ENCODE measurements around the gene ZFYVE1.
"Not testable (repeated sequence)": the region's sequence is repeated elsewhere in the genome, so short reads cannot be mapped to it uniquely, and the experiment has no call there.

ZFYVE1 gene

GRCh38 chr14:73026845-73027542 lies at the start of gene ZFYVE1:
TSS of gene ZFYVE1 (minus strand) at chr14:73027106. CDS start at chr14:73024508, 2,598 bp downstream.
- DNase-seq (ENCODE audit: low read depth in 2 of 2): peak; percentile 80 to 83

DNA sequence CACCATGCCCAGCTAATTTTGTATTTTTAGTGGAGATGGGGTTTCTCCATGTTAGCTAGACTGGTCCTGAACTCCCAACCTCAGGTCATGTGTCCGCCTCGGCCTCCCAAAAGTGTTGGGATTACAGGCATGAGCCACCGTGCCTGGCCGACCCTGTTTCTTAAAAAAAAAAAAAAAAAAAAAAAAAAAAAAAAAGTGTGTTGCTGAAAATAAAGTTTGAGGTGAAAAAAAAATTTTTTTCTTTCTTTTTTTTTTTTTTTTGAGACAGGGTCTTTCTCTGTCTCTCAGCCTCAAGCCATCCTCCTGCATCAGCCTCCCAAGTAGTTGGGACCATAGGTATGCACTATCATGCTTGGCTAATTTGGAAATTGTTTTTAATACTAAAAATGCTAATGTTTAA lies 42.7 kb upstream of the ZFYVE1 start:
- no peak for DNase-seq (ENCODE audit: low read depth in 2 of 2)

- DNase-seq (ENCODE audit: low read depth in 2 of 2): no peak
These were observed 32.2 kb upstream of the ZFYVE1 start for GRCh38 chr14:73058922-73059673.

DNA sequence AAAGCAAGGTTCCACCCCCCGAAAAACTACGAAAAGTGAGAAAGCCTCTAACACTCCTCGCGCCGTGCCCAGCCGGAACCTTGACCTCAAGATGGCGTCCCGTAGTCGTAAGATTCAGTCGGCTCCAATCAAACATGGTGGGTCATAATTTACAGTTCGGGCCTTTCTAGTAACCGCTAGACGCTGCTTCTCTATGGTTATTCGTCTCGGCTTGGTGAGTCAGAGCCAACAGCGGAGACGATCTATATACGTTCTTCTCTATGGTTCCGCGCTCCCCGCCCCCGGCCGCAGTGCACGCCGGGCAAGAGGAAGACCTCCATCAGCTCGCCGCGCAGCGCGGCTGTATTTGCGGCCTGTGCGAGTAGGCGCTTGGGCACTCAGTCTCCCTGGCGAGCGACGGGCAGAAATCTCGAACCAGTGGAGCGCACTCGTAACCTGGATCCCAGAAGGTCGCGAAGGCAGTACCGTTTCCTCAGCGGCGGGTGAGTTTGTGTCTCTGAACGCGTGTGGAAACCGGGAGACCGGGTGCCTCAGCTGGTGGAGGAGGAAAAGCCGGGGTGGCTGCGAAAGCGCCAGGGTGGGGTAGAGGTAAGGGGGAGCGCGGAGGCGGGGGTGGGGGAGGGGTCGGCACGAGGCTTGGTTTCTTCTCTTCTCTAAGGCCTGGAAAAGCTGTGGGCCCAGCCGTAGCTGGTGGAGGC lies 31.5 kb upstream of the ZFYVE1 start, which contains the start of gene RBM25:
Gene RBM25 (plus strand): TSS at position 311 of the 698 bp plus-strand sequence. CDS start 13,108 bp downstream, outside the sequence.
- peak; percentile 87 to 90 for DNase-seq (ENCODE audit: low read depth in 2 of 2)

- no peak for DNase-seq (ENCODE audit: low read depth in 2 of 2)
These were observed 31.0 kb upstream of the ZFYVE1 start for GRCh38 chr14:73057944-73058223.

DNA sequence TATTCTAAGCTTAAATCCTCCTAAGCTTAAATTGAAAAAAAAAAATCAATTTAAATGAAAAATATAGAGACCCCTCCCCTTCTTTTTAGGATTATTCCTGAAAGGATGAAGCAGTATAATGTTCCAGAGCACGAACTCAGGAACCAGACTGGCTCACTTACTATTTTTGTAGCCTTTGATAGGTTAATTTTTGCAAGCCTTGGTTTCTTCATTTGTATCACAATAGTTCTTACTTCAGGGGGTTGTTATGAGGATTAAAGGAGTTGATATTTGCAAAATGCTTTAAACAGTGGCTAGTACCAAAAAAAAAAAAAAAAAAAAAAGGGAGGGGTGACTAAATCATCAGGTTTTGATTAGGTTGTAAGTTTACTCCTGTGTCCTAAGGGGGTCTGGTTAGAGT lies 28.3 kb upstream of the ZFYVE1 start:
- DNase-seq (ENCODE audit: low read depth in 2 of 2): no peak

GRCh38 chr14:73049428-73049827 lies 22.5 kb upstream of the ZFYVE1 start:
- DNase-seq (ENCODE audit: low read depth in 2 of 2): no peak

DNA sequence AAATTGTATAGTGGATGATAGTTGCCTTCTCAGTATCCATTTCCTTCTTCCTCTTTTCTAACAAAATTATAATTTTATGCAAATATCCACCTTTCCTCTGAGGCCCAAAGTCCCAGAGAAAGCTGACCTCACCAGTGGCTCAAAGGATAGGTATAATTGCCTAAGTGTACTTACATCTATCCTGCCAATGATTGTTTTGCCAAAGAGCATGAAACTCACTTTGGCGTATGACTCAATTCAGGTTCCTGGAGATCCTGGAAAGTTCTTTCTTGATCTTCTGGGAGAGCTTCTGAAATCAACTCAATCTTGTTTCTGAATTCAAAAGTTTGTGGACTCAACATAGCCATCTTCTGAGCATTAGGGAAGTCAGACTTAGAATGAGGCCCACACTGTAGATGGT lies 20.9 kb upstream of the ZFYVE1 start:
- no peak for DNase-seq (ENCODE audit: low read depth in 2 of 2)

GRCh38 chr14:73036706-73037450 lies 10.0 kb upstream of the ZFYVE1 start:
- DNase-seq (ENCODE audit: low read depth in 2 of 2): not testable (repeated sequence)

DNA sequence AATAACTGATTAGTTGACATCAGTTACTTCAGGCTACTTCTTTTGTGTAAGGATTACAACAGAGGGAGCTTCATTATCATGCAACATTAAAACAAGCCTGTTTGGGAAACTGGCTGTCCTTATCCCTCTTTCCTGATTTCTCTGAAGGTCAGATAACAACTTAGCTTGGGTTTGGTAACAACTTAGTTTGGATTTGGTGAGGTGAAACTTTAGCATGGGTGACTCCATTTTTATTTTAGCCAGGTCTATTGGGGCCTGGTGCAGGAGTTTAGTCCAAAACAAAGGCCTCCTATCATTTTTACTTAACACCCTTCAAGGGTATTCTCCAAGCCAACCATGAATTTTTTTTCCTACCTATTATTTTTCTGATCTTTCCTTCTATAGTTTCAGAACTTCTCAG lies 1.1 kb upstream of the ZFYVE1 start:
- no peak for DNase-seq (ENCODE audit: low read depth in 2 of 2)

DNA sequence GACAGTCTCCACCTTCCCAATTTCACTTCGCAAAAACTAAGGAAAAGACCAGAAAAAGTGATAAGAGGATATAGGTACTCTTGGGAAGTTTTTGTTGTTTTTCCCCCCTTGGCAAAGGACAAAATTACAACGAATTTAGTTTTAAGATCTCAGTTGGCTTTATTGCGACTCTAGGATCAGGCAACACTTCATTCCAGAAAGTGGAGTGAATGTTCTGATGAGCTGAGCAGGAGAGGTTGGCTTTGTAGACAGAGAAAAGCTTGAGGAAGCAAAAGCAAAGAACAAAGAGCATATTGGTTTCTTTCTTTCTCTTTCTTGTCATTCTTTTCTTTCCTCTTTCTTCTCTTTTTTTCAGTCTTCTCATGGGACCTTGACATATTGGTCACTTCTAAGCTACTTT lies 640 bp upstream of the ZFYVE1 start:
- DNase-seq (ENCODE audit: low read depth in 2 of 2): no peak

- no peak for DNase-seq (ENCODE audit: low read depth in 2 of 2)
These were observed 562 bp downstream of the ZFYVE1 start for GRCh38 chr14:73026243-73026844.

GRCh38 chr14:73025544-73025943 lies 1.4 kb downstream of the ZFYVE1 start:
- DNase-seq (ENCODE audit: low read depth in 2 of 2): no peak

GRCh38 chr14:73022051-73022450 lies 4.9 kb downstream of the ZFYVE1 start:
- DNase-seq (ENCODE audit: low read depth in 2 of 2): no peak

- DNase-seq (ENCODE audit: low read depth in 2 of 2): not testable (repeated sequence)
These were observed 10.9 kb downstream of the ZFYVE1 start for GRCh38 chr14:73016011-73016410.

GRCh38 chr14:73015552-73015951 lies 11.4 kb downstream of the ZFYVE1 start:
- DNase-seq (ENCODE audit: low read depth in 2 of 2): not testable (repeated sequence)

DNA sequence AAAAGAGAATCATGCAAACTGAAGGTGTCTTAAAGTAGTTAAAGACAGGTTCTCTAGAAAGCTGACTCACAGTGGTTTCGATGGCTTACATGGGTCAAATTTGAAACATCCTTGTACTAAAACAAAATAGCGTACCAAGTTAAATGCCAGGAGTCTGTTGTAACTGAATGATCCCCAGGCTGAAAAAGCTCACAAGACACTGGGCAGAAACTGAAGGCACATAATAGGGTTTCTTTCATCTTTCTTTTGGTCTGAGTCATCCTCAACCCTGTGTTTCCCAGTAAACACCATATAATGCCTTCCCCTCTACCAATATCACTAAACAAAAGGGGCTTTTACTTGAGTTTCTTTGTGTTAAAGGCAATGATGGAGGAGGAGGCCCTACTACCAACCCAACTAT lies 12.8 kb downstream of the ZFYVE1 start:
- no peak for DNase-seq (ENCODE audit: low read depth in 2 of 2)

GRCh38 chr14:73011189-73011588 lies 15.7 kb downstream of the ZFYVE1 start:
- DNase-seq (ENCODE audit: low read depth in 2 of 2): not testable (repeated sequence)

DNA sequence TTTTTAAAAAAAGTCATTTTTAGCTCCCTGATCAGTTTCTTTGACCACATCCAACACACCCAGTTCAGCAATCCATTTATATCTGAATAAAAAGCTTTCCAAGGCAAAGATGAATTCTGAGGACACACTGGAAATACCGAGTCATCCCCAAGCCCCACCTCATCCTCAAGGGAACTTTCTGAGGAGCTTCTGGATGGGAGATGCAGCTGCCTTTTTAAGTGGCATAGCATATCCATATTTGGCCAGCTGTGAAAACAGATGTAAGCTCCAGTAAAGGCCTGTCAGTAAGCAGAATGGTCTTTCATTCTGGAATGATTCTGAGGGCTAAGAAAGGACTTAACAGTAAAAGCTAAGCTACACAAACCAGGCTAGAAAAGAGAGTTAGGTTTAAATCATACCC lies 18.4 kb downstream of the ZFYVE1 start:
- no peak for DNase-seq (ENCODE audit: low read depth in 2 of 2)

DNA sequence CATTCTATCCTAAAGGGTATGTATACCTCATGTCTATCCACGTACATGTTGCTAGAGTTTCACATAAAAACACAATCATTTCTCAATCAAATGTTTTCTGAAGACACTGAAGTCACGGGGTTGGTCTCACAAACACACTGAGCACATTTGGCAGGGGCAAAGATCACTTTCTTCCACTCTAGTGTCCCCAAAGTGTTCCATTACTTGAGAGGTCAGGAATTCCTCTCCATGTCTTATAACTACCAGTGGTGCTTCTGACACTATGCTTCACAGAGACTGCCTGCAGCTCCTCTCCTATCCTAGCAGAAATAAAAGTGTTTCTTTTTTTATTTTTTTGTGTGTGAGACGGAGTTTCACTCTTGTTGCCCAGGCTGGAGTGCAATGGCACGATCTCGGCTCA lies 19.1 kb downstream of the ZFYVE1 start:
- no peak for DNase-seq (ENCODE audit: low read depth in 2 of 2)

GRCh38 chr14:73004641-73005040 lies 22.3 kb downstream of the ZFYVE1 start:
- not testable (repeated sequence) for DNase-seq (ENCODE audit: low read depth in 2 of 2)

GRCh38 chr14:73003681-73004080 lies 23.2 kb downstream of the ZFYVE1 start:
- no peak for DNase-seq (ENCODE audit: low read depth in 2 of 2)

Data from stimulated activated CD4-positive, alpha-beta T cell treated with anti-CD3 and anti-CD28 coated beads, Interleukin-1b, Interleukin-23, amount 100 ng/mL, for 4 hours (primary cell).